Fibroblast of lung (primary cell): ENCODE measurements around the gene NF1.

Source experiments
- CTCF ChIP-seq, 2 donors: IDR thresholded peaks in 1 of 2; conservative IDR thresholded peaks in 1 of 2; 1 replicate in 1 of 2; 2 replicates in 1 of 2; pipeline ENCODE4 v1.5.1; 2011 to 2012; ENCODE audit warnings: low read length in 2 of 2, control low read depth in 1 of 2, inconsistent platforms in 1 of 2, low read depth in 1 of 2, mild to moderate bottlenecking in 1 of 2
- EZH2 ChIP-seq: IDR thresholded peaks from 2 replicates; pipeline ENCODE4 v1.5.1; 2012; ENCODE audit warnings: low read length, control low read depth, mild to moderate bottlenecking; ENCODE audit errors: missing control alignments

- TF ChIP-seq CTCF (conservative IDR thresholded peaks at IDR 0.05 in 1 of 2, IDR thresholded peaks at IDR 0.05 in 1 of 2; ENCODE audit: low read depth in 1 of 2, low read length in 2 of 2) (no peak), EZH2 (no peak)
These were observed 7.2 kb downstream of the NF1 start for GRCh38 chr17:31101943-31102342.
